HepG2 (cell line): Measurements from ENCODE around the gene SP5. TPM values are rescaled to one million over a fixed set of nuclear protein-coding genes. Genes with fewer than 3 reads are reported as not detected.

Experiments used
- HNRNPL ChIP-seq: fragments of 200-400 bp; formaldehyde crosslinking; IDR thresholded peaks from 2 replicates; pipeline ENCODE4 v1.6.1; 2017; ENCODE audit warnings: mild to moderate bottlenecking, low read depth, low read length
- IKZF1 ChIP-seq: fragments of 450-650 bp; IDR thresholded peaks from 2 replicates; pipeline ENCODE4 v1.7.1; 2016
- IKZF4 ChIP-seq: sonication (generic); formaldehyde crosslinking; IDR thresholded peaks from 2 replicates; pipeline ENCODE4 v1.5.1; 2020; ENCODE audit warnings: borderline replicate concordance, mild to moderate bottlenecking, low read depth, missing genetic modification reagents; ENCODE audit errors: not compliant biosample characterization
- NR2F1 ChIP-seq, 2 experiments: fragments of 450-650 bp in 1 of 2; formaldehyde crosslinking in 1 of 2; IDR thresholded peaks; 2 replicates each; pipeline versions ENCODE4 v1.5.0 to v1.6.1; 2016 to 2020; ENCODE audit warnings: mild to moderate bottlenecking in 1 of 2, missing compliant biosample characterization in 1 of 2, missing genetic modification reagents in 1 of 2, moderate library complexity in 1 of 2
- SIN3A ChIP-seq: IDR thresholded peaks from 2 replicates; pipeline ENCODE4 v1.6.1; 2011; ENCODE audit warnings: low read depth, mild to moderate bottlenecking, control low read depth, low read length, borderline replicate concordance
- SRF ChIP-seq: IDR thresholded peaks from 2 replicates; pipeline ENCODE4 v1.6.1; 2011; ENCODE audit warnings: mild to moderate bottlenecking, low read depth, low read length, moderate library complexity
- STAT5B ChIP-seq: sonication (generic); formaldehyde crosslinking; IDR thresholded peaks from 2 replicates; pipeline ENCODE4 v1.4.0; 2020; ENCODE audit warnings: missing genetic modification reagents
- SYNCRIP ChIP-seq: fragments of 200-400 bp; formaldehyde crosslinking; IDR thresholded peaks from 2 replicates; pipeline ENCODE4 v1.6.1; 2018; ENCODE audit warnings: mild to moderate bottlenecking, low read depth, low read length; ENCODE audit not compliant: insufficient read depth
- TGIF2 ChIP-seq: IDR thresholded peaks from 2 replicates; pipeline ENCODE4 v1.6.1; 2016; ENCODE audit warnings: control low read depth, missing compliant biosample characterization
- YEATS4 ChIP-seq: sonication (generic); formaldehyde crosslinking; IDR thresholded peaks from 2 replicates; pipeline ENCODE4 v1.4.0; 2020; ENCODE audit warnings: missing genetic modification reagents, borderline replicate concordance
- ZNF136 ChIP-seq: sonication (generic); formaldehyde crosslinking; IDR thresholded peaks from 2 replicates; pipeline ENCODE4 v1.8.1; 2022; ENCODE audit warnings: low read depth, mild to moderate bottlenecking, moderate library complexity, missing genetic modification reagents
- ZNF329 ChIP-seq: sonication (generic); formaldehyde crosslinking; IDR thresholded peaks from 2 replicates; pipeline ENCODE4 v1.9.0; 2021; ENCODE audit warnings: low read depth, mild to moderate bottlenecking, missing genetic modification reagents
- ZNF674 ChIP-seq: sonication (generic); formaldehyde crosslinking; IDR thresholded peaks from 2 replicates; pipeline ENCODE4 v1.5.0; 2020; ENCODE audit warnings: low read depth, mild to moderate bottlenecking, missing genetic modification reagents
- ZNF792 ChIP-seq: IDR thresholded peaks from 2 replicates; pipeline ENCODE4 v1.6.1; 2016
- polyA plus RNA-seq, 8 experiments: library from polyadenylated mRNA; depleted of rRNA in 3 of 8; stranded (reverse) in 7 of 8; unstranded in 1 of 8; fragments of >200 nt; fragmentation: Illumina TruSeq in 4 of 8; extraction: Trizol in 4 of 8; gene quantifications; 2 replicates each; pipeline versions ENCODE4 v1.2.1 to v1.2.3, GENCODE V29; 2011 to 2016; ENCODE audit warnings: low read depth in 4 of 8, missing spikeins in 1 of 8, mixed read lengths in 1 of 8; ENCODE audit not compliant: insufficient read depth in 1 of 8
- total RNA-seq, 5 experiments: library from RNA; depleted of rRNA; stranded (reverse); fragments of >200 nt; fragmentation: Illumina TruSeq; extraction: Trizol; gene quantifications; 2 replicates each; pipeline ENCODE4 v1.2.3, GENCODE V29; 2016; ENCODE audit warnings: low read depth in 1 of 5
- TF ChIP-seq, protein P1 (sequence below): sonication (generic); formaldehyde crosslinking; IDR thresholded peaks from 2 replicates; pipeline ENCODE4 v1.8.0; 2022; ENCODE audit warnings: missing genetic modification reagents, mild to moderate bottlenecking, borderline replicate concordance

Gene SP5
- total and polyA plus RNA-seq, 2 of the 13 experiments (the other 11 are each of a cell fraction or from before 2014, with no cell fraction given) = 50.8 to 119 TPM

- no peak for TF ChIP-seq STAT5B (CRISPR knock-in tag)
- no peak for TF ChIP-seq ZNF792 (CRISPR knock-in tag)
- TF ChIP-seq HNRNPL = no peak
- no peak for TF ChIP-seq IKZF4
- TF ChIP-seq SYNCRIP = no peak
- TF ChIP-seq TGIF2 (CRISPR knock-in tag) = 0 out of 2 replicates have a peak, but pooled peaks have one; percentile 7
- TF ChIP-seq, protein P1, sequence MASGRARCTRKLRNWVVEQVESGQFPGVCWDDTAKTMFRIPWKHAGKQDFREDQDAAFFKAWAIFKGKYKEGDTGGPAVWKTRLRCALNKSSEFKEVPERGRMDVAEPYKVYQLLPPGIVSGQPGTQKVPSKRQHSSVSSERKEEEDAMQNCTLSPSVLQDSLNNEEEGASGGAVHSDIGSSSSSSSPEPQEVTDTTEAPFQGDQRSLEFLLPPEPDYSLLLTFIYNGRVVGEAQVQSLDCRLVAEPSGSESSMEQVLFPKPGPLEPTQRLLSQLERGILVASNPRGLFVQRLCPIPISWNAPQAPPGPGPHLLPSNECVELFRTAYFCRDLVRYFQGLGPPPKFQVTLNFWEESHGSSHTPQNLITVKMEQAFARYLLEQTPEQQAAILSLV (CRISPR knock-in tag) = no peak
- no peak for TF ChIP-seq ZNF329
- TF ChIP-seq SRF = no peak
- no peak for TF ChIP-seq ZNF674 (CRISPR knock-in tag)
- TF ChIP-seq NR2F1 (CRISPR knock-in tag; IDR thresholded peaks at IDR 0.05) = no peak
- TF ChIP-seq ZNF136 (CRISPR knock-in tag) = no peak
- TF ChIP-seq SIN3A = no peak
- no peak for TF ChIP-seq IKZF1
- no peak for TF ChIP-seq YEATS4
Measured at GRCh38 chr2:170710609-170710979, 4.5 kb upstream of the SP5 start (continued).
